NB4 (cell line): ENCODE data around the gene CALY.

Experiments
- POLR2A ChIP-seq: IDR thresholded peaks from 2 replicates; pipeline ENCODE4 v1.6.1; 2011; ENCODE audit warnings: mild to moderate bottlenecking; ENCODE audit not compliant: insufficient read length; ENCODE audit errors: extremely low read depth
- TF ChIP-seq, protein P1 (sequence below): IDR thresholded peaks from one replicate; pipeline ENCODE4 v1.5.1; 2012; ENCODE audit warnings: low read depth, low read length
- TF ChIP-seq, protein P2 (sequence below): IDR thresholded peaks from 2 replicates; pipeline ENCODE4 v1.6.1; 2011; ENCODE audit warnings: low read depth, low read length

DNA sequence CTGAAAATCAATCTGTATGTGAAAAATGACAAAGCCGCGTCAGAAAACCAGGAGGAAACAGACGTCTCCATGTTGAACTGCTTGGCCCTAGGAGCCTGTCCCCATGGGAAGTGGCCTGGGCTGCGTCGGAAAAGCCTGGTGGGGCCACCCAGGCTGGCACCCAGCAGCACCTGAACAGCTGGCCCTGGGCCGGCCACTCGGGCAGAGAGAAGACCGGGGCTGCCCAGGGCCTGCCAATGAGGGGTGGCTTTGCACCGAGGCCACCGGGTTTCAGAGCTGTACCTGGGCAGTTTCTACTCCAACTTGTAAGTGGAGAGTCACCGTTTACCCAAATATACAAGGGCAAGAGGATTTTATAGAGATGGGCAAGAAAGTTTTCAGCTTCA, 22.2 kb upstream of the CALY start:
- TF ChIP-seq POLR2A: no peak
- TF ChIP-seq, protein P1, sequence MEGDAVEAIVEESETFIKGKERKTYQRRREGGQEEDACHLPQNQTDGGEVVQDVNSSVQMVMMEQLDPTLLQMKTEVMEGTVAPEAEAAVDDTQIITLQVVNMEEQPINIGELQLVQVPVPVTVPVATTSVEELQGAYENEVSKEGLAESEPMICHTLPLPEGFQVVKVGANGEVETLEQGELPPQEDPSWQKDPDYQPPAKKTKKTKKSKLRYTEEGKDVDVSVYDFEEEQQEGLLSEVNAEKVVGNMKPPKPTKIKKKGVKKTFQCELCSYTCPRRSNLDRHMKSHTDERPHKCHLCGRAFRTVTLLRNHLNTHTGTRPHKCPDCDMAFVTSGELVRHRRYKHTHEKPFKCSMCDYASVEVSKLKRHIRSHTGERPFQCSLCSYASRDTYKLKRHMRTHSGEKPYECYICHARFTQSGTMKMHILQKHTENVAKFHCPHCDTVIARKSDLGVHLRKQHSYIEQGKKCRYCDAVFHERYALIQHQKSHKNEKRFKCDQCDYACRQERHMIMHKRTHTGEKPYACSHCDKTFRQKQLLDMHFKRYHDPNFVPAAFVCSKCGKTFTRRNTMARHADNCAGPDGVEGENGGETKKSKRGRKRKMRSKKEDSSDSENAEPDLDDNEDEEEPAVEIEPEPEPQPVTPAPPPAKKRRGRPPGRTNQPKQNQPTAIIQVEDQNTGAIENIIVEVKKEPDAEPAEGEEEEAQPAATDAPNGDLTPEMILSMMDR: no peak
- TF ChIP-seq, protein P2, sequence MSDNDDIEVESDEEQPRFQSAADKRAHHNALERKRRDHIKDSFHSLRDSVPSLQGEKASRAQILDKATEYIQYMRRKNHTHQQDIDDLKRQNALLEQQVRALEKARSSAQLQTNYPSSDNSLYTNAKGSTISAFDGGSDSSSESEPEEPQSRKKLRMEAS: no peak
